ENCODE measurements around the gene PARD3B.

- TF ChIP-seq, protein P1, sequence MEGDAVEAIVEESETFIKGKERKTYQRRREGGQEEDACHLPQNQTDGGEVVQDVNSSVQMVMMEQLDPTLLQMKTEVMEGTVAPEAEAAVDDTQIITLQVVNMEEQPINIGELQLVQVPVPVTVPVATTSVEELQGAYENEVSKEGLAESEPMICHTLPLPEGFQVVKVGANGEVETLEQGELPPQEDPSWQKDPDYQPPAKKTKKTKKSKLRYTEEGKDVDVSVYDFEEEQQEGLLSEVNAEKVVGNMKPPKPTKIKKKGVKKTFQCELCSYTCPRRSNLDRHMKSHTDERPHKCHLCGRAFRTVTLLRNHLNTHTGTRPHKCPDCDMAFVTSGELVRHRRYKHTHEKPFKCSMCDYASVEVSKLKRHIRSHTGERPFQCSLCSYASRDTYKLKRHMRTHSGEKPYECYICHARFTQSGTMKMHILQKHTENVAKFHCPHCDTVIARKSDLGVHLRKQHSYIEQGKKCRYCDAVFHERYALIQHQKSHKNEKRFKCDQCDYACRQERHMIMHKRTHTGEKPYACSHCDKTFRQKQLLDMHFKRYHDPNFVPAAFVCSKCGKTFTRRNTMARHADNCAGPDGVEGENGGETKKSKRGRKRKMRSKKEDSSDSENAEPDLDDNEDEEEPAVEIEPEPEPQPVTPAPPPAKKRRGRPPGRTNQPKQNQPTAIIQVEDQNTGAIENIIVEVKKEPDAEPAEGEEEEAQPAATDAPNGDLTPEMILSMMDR (IDR thresholded peaks at IDR 0.05) = no peak
- no peak for TF ChIP-seq POLR2A (IDR thresholded peaks at IDR 0.05)
- no peak for TF ChIP-seq POLR2AphosphoS5 (IDR thresholded peaks at IDR 0.05)
Observed at GRCh38 chr2:205636549-205637319, 1091.5 kb downstream of the PARD3B start.

Measured in transverse colon (tissue), 4 donors.